MM.1S (cell line): Measurements from ENCODE around the gene AKR1B15.

Source experiments
- EZH2 ChIP-seq: fragments of 300-600 bp; sonication (generic); optimal IDR thresholded peaks from 2 replicates; pipeline ENCODE3; 2017; ENCODE audit warnings: low read depth, mild to moderate bottlenecking, antibody characterized with exemption, low read length, mixed read lengths
- EZH2phosphoT487 ChIP-seq: fragments of 300-600 bp; sonication (generic); IDR thresholded peaks from 2 replicates; pipeline ENCODE4 v1.6.1; 2018; ENCODE audit warnings: antibody characterized with exemption, low read length
- TF ChIP-seq, protein P1 (sequence below): fragments of 300-600 bp; sonication (generic); IDR thresholded peaks from 2 replicates; pipeline ENCODE4 v1.5.1; 2016; ENCODE audit warnings: antibody characterized with exemption, low read length, mixed read lengths

DNA sequence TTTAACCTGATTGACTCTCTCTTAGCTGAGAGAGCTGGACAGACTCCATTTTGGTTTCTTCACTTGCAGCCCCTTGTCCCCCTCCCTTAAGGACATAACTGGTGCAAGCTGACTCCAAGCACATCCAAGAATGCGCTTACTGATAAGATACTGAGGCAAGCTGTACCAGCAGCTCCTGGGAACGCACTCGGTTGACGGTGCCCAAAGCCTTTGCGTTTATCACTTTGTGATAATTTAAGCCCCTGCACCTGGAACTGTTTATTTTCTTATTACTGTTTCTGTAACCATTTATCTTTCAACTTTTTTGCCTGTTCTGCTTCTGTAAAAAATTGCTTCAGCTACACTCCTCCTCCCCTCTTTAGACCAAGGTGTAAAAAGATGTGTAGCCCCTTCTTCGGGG lies 8.5 kb downstream of the AKR1B15 start:
- TF ChIP-seq, protein P1, sequence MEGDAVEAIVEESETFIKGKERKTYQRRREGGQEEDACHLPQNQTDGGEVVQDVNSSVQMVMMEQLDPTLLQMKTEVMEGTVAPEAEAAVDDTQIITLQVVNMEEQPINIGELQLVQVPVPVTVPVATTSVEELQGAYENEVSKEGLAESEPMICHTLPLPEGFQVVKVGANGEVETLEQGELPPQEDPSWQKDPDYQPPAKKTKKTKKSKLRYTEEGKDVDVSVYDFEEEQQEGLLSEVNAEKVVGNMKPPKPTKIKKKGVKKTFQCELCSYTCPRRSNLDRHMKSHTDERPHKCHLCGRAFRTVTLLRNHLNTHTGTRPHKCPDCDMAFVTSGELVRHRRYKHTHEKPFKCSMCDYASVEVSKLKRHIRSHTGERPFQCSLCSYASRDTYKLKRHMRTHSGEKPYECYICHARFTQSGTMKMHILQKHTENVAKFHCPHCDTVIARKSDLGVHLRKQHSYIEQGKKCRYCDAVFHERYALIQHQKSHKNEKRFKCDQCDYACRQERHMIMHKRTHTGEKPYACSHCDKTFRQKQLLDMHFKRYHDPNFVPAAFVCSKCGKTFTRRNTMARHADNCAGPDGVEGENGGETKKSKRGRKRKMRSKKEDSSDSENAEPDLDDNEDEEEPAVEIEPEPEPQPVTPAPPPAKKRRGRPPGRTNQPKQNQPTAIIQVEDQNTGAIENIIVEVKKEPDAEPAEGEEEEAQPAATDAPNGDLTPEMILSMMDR, result no peak
- TF ChIP-seq EZH2, result no peak
- no peak for TF ChIP-seq EZH2phosphoT487
